ENCODE measurements around the gene DOK6.

The DOK6 gene

DNA sequence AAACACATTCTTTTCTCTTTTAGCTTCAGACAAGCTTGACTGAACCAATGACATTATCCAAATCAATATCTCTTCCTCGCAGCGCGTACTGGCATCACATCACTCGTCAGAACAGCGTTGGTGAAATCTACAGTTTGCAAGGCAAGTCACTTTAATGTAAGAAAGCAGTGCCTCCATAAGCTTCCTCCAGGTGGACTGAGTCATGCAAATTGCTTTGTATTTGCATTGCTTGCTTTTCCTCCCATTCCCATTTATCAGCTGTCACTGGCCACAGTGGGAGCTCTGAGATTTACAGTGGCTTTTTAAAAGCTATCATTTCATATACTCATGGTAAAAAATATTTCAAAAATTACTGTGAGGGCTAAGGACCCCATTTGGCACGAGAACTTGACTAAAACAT, 357.0 kb downstream of the DOK6 start:
- DNase-seq: no peak

DNA sequence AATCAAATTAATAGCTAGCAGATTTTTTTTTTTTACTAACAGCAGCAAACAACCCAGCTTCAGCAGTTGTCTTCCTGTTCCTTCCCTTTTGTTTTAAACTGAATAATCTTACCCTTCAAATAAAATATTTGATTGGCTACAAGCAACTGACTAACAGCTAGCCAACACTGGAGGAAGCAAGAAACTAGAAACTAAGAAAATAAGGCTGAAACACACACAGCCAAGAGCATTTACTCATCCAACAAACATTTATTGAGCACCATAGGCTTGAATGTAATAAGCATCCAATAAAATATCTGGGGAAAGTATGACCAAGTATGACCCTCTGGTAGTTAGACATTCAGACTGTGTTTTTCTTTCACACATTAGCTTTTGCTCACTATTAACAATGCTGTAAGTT, 357.8 kb downstream of the DOK6 start:
- DNase-seq: no peak

DNA sequence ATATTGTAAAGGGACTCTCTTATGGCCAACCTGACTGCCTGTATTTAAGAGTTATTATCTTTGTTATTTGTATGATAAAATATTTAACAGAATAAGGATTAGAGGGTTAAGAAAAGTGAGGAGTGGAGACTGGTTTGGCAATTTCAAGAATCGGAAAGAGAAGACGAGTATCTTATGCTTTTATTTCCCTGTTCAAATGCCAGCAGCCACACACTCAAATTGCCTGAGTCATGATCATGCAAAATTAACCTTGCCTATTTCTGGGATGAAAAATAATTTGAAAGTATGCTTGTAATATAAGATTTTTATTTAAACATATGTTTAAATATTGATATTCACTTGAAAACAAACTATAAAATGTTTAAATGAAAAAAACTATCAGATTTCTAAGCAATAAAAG, 358.4 kb downstream of the DOK6 start:
- DNase-seq: no peak

DNA sequence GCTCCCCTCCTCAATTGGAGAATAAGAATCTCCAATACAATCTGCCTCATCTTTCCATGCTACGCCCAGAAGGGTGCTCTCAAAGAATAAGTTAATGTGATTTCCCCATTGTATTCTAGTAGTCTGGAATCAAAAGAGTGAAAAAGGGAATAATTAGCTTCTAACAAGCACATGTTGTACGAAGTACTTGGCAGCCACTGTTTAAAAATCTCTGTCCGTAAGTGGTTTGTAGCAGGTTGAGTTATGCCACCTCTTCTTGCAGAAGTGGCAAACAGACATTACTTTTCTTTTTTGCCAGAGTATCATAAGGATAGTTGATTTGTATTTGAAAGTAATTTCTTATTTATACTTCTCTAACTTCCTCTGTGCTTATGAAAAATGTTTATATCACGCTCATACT, 362.3 kb downstream of the DOK6 start:
- DNase-seq: no peak

DNA sequence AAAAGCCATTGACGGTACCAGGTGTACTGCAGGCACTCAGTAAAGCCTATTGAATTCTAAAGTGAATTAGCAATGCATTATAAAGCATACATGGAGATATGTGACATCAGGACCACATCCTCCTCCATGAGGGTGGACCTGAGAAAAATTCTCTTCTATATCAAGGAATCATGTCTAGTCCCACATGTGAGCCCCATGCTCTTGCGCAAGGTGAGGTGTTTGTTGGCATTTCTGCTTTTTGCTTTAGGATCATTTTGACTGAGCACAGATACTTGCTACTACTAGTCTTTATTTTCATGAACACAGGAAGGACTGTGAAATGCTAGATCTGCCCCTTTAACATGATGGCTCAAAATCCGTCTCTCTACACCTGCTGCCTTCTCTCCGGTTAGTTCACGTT, 363.1 kb downstream of the DOK6 start:
- DNase-seq: no peak

DNA sequence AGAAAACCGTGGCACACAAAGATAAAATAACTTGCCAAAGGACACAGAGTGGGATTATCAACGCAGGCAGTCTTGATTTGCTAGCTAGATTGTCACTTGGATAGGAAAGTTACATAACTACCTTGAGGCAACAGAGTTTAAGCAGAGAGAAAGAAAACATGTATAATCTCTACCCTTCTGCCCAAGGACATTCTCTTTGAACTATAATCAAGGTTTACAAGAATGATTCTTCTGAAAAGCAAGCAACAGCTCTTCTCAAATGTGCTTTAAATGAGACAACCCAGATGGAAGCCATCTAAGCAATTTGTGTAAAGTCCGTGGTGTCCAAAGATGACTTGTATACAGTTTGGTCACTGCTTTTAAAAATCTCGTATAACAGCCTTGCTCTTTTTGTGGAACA, 369.6 kb downstream of the DOK6 start:
- DNase-seq: no peak

DNA sequence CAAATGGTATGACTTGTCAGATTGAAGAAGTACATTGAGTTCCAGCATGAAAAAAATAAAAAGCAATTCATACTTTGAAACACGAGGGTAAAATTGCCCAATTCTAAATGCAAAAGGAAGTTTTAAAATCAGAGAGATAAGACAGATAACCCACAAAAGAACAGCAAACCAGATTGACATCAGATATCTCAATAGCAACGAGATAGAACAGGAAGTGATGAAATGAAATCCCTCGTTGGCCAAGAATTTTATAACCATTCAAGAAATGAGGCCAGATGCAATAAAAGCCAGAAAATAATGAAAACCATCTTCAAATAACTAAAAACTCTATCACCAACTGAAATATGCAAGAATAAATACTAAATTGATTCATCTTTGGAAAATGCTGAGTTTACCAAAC, 374.1 kb downstream of the DOK6 start:
- DNase-seq: no peak

DNA sequence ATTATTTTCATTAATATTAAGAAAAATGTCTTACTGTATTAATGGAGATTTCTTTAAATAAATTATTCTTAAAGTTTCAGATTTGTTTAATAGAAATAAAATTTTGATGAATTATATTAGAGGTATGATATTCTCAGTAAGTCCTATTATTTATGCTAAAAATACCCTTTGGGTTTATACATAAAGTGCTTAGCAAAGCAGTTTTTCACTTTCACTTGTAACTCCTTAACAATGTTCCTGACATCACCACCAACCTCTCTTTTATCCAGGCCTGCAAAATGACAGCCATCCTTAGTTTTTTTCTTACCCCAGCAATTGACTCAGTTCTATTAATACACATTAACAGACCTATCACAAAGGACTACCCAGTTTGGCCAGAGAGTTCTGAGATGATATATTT, 376.6 kb downstream of the DOK6 start:
- no peak for DNase-seq

DNA sequence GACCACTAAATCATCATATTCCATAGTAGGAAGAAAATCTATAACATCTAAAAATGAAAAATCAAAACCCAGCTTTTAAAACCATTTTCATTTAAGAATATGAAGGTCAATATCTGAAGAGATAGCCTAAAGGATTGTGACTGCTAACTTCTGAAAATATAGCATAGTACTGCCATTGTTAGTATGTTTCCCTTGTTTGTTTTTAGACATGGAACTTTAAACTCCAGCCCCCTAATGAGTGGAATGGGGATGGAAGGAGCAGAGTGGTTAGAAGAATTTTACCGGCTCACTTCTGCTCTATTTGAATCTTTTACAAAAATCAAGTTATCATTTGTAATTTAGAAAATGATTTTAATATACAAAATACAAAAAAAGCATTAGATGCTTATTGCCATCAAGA, 378.0 kb downstream of the DOK6 start:
- no peak for DNase-seq

DNA sequence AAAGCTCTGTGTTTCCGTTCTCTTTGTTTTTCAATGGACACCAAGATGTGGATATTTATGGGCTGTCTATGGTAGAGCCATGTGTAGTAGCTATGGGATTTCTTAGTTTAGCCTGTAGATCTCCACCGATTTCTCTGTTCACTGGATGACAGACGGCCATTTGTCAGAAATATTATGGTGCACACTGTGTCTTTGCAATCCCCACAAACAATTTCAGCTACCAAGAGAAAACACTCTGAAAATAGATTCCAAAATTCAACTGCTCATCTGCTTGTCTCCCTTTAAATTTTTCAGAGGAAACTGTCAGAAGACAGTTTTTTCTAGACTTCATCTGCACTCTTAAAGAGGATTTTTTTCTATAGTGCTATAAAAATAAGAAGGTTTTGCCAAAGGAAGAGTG, 380.2 kb downstream of the DOK6 start:
- DNase-seq: no peak

DNA sequence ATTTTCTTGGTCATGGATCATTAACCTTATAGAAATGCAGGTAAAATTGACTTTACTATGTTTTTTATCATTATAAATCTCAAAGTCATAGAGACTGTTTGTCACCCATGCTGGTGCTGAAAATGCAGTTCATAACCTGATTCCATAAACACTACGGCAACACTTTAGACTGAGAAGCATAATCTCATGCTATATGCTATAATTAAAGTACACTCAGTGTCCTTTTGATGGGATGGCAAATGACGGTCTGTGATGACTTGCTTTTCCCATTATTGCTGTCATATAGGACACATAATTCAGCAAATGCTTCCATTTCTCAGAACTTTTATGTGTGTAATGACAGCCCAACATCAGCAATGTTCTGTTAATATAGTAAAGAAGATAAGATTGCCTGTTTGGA, 384.1 kb downstream of the DOK6 start:
- DNase-seq: no peak

DNA sequence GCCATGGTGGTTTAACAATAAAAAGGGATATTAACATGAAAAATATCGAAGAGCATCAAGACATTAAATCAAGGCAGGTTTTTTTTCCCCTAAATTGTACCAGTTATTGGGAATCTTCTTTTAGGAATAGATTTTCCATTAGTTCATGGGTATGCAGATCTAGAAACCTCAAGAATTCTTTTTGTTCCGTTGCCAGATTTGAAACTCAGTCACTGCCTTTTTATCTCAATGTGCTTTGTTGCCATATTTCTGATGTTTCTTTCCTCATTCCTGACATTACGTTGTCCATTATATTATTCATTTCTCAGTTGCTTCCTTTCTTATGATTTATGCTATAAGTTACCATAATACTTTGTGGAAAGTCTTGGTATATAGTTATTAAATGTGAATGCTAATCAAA, 384.8 kb downstream of the DOK6 start:
- no peak for DNase-seq

DNA sequence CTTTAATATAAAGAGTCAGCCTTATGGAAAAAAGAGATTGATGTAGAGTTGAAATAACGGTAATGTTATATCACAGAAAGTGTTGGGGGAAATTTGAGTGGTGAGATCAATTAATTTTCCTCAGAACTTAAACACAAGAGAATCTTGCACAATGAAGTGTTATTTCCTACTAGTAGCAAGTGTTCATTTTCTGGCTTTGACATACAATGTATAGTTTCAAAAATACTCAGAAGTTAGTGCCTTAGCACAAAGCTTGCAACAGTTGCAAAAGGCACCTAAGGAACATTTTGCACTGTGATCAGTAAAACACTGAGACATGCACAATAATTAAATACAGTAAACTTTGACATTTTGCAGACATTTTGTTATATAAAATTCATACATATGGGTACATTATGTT, 385.7 kb downstream of the DOK6 start:
- DNase-seq: no peak

DNA sequence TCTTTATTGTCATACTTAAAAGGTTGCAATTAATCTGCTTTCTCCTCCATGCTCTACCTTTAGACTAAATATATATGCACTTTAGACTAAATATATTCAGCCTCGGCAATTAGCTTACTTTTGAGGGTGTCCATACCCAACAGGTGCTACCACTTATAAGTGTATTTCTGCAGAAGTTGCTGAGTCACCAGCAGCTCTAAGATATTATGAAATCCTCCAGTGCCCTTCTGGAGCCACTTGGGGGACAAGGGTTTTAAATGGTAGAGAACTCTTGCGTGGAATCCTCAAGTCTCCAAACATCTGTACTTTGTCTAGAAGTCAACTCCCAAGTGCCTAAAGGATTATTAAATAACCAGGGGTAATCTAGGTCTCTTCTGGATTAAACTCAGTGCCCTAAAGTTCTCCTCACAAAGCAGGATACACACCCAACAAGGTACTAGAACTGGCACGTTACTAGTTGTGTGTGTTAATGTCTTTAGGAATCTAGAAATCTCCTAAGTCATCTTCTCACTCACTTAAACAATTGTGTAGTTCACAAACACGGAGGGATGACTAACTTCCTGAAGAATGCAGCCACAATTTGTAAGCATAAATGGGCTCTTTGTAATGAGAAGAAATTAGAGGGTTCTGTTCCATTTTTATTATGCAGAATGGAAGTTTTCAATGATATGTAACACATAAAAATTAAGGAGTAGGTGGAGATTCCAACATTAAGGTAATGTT, 387.3 kb downstream of the DOK6 start:
- DNase-seq: no peak

DNA sequence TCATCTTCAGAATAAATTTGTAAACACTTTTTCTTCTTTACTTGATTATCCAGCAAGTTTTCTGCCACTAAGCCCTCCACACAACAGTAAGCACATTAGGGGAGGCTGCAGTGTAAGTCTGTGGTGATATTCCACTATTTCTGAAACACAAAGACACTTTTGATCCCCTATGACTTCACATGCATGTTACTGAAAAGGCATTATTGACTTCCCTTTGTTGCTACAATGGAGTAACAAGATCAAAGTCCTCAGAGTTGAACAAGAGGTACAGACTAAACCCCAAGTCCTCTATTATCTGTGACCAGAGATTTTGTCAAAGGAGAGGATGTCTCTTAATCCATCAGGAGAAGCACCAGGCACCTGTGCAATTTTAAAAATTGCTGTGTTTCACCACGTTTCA, 389.1 kb downstream of the DOK6 start:
- no peak for DNase-seq

DNA sequence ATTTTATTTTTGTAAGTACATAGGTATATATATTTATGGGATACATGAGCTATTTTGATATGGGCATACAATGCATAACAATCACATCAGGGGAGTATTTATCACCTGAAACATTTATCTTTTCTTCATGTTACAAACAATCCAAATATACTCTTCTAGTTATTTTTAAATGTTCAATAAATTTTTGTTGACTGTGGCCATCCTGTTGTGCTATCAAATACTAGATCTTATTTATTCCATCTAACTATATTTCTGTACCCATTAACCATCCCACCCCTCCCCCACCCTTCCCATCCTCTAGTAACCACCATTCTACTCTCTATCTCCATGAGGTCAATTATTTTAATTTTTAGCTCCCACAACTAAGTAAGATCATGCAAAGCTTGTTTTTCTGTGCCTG, 390.0 kb downstream of the DOK6 start:
- DNase-seq: no peak

DNA sequence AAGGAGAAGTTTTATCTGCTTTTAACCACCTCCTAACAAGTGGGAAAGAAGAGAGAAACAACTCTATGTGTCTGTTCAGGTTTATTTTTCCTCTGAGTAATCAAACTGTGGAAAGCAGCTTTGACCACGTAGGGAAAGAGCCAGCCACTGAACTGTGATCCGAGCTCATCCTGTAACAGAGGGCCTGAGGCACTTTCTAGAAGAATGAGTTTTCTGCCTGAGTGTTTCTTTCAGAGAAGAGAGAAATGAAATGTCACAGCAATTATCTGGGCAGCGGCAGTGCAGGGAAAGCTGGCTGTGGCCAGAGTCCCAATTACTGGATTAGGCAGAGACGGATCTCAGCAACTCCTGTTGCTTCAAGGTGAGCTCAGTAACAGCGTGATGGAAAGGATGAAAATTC, 395.1 kb downstream of the DOK6 start:
- DNase-seq: no peak

DNA sequence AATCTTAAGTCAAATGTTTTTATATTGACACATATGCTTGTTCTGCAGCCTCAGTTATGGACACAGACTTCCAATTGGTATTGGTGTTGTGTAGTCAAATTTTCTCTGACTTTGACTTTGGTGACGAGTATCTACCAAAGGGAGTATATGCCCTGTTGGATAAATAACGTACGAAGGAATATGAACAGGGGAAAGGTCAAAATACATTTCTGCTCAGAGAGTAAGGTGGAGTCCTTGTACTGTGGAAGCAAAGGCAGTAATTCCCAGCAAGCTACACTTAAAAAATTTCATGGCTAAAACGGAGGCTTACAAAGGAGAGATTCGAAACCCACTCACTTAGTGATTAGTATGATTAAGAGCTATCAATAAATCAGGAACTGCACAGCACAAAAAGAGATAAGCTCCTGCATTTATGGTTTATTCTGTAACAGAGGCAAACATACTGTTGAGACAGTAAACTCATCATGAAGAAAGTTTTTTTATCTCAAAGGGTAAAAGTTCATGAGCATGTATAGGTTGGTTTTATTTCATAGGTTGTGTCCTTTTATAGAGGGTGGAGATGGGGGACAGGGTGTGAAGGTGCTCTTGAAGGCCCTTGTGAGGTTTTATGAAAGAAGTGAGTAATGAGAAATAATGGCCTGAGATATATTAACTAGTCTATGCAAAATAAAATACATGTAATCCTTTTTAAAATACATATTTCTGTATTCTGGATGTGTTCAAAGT, 404.3 kb downstream of the DOK6 start:
- no peak for DNase-seq

DNA sequence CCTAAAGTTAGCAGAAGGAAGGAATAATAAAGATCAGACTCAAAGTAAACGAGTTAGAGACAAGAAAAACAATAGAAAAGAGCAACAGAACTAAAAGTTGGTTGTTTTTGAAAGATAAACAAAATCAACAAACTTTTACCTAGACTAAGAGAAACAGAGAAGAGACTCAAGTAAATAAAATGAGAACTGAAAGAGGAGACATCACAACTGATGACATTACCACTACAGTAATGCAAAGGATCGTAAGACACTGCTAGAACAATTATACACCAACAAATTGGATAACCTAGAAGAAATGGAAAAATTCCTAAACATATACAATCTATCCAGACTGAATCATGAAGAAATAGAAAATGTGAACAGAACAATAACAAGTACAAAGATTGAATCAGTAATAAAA, 407.7 kb downstream of the DOK6 start:
- DNase-seq: no peak

DNA sequence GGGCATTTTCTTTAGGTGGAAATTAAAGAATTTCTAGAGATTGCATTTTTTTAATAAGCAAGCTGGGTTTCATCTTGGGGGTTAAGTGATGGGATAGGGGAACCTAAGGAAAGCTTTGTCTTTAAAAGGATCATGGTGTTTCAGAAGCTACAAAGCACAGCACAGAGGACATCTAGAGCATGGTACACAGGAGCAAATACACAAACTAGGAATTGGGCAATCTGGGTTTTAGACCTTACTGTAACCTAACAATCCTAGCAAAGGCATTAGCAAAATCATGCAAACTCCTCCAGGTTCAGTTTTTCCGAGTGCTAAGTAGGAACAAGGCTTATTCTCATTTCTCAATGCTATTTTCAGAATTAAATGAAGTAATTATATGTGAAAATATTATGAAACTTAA, 412.9 kb downstream of the DOK6 start:
- DNase-seq: no peak

DNA sequence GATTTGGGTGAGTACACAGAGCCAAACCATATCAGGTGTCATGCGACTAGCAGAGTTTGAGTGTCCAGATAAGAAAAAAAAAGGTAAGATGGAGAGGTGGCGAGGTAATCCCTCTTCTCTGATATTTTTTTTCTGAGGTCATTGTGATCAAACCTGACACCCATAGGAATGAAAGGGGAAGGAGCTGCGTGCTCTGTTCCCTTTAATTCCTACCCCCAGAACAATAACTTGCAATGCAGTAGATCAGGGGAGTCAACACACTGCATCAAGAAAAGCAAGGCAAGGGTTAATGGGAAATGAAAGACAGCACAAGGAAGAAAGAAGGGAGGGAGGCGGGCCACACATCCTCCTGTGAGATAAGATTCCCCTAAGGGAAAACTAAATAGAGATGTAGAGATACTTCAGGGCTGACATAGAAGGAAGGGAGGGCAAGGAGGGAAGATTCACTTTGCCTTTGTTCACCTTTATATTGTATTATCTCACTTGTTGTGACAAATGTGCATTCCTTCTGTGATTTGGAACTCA, 414.2 kb downstream of the DOK6 start:
- no peak for DNase-seq

DNA sequence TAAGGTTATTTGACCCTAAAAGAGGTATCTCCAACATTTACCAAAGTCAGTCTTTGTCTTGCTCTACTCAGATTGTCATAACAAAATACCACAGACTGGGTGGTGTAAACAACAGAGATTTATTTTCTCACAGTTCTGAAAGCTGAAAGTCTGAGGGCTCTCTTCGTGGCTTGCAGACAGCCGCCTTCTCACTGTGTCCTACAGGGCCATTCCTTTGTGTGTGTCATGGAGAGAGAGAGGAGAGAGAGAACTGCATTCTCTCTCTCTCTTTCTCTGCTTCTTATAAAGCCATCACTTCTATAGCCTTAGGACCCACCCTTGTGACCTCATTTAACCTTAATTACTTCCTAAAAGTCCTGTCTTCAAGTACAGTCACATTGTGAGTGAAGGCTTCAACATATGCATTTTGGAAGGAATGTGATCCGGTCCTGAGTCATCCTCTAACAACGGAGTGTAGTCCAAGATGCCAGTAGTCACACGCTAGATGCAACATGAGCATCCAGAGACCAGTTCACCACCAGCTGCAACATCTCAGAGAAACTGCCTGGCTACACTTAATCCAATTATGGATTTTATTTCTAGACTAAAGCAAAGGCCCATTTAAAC, 416.8 kb downstream of the DOK6 start:
- no peak for DNase-seq

DNA sequence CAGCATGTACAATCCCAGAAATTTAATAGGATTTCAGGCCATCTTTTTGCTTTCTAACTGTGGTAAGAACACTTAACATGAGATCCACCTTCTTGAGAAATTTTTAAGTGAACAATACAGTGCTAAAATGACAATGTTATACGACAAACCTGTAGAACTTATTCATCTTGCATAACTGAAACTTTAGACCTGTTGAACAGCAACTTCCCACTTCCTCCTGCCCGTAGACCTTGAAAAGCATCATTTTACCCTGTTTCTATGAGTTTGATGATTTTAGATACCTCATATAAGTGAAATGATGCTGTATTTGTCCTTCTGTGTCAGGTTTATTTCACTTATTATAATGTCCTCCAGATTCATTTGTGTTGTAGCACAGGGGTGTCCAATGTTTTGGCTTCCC, 418.8 kb downstream of the DOK6 start:
- DNase-seq: no peak

DNA sequence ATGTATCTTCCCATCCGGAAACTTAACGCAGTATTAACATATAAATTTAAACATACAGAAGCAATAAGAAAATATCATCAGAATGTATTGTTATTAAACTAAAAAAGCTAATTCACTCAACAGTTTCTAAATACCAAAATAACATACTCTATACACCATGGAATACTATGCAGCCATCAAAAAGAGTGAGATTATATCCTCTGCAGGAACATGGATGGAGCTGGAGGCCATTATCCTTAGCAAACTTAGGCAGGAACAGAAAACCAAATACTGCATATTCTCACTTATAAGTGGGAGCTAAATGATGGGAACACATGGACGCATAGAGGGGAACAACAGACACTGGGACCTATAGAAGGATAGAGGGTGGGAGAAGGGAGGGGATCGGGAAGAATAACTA, 419.9 kb downstream of the DOK6 start:
- no peak for DNase-seq
